ENCODE data around the gene FOXD2.

GRCh38 chr1:47452426-47452825, 14.6 kb downstream of the FOXD2 start:
- TF ChIP-seq POLR2AphosphoS5 (IDR thresholded peaks at IDR 0.05; ENCODE audit: low read depth, low read length) (no peak), SIN3A (IDR thresholded peaks at IDR 0.05; ENCODE audit: borderline replicate concordance, insufficient read depth, low read length) (no peak), TAF1 (IDR thresholded peaks at IDR 0.05; ENCODE audit: borderline replicate concordance, insufficient read depth, low read length) (no peak)

Measured in PFSK-1 (cell line).